ENCODE results near the gene RLN3. TPM values are rescaled to one million over a fixed set of nuclear protein-coding genes. Genes with fewer than 3 reads are reported as not detected.

The RLN3 gene
- polyA plus RNA-seq, 1 of the 3 experiments (the other 2 are of a cell fraction): not detected

- no peak for TF ChIP-seq JUND (IDR thresholded peaks at IDR 0.05)
- no peak for TF ChIP-seq EP300 (IDR thresholded peaks at IDR 0.05; ENCODE audit: borderline replicate concordance in 1 of 2, low read depth in 1 of 2, low read length in 1 of 2)
- TF ChIP-seq TAF1 (IDR thresholded peaks at IDR 0.05; ENCODE audit: borderline replicate concordance, low read depth, low read length): no peak
- TF ChIP-seq, protein P1, sequence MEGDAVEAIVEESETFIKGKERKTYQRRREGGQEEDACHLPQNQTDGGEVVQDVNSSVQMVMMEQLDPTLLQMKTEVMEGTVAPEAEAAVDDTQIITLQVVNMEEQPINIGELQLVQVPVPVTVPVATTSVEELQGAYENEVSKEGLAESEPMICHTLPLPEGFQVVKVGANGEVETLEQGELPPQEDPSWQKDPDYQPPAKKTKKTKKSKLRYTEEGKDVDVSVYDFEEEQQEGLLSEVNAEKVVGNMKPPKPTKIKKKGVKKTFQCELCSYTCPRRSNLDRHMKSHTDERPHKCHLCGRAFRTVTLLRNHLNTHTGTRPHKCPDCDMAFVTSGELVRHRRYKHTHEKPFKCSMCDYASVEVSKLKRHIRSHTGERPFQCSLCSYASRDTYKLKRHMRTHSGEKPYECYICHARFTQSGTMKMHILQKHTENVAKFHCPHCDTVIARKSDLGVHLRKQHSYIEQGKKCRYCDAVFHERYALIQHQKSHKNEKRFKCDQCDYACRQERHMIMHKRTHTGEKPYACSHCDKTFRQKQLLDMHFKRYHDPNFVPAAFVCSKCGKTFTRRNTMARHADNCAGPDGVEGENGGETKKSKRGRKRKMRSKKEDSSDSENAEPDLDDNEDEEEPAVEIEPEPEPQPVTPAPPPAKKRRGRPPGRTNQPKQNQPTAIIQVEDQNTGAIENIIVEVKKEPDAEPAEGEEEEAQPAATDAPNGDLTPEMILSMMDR (IDR thresholded peaks at IDR 0.05): no peak
- no peak for TF ChIP-seq SMC3 (IDR thresholded peaks at IDR 0.05; ENCODE audit: low read depth, low read length)
Measured at GRCh38 chr19:14051980-14052379, 24.0 kb downstream of the RLN3 start (continued).

GRCh38 chr19:14052470-14052869 is 24.5 kb downstream of the RLN3 start:
- H3K4me1 ChIP-seq (ENCODE audit: control insufficient read depth in 1 of 2, insufficient read depth in 2 of 2, low read depth in 1 of 2, low read length in 1 of 2): no peaks in the 10 kb centered on the region; a peak in 1 of 4 replicates
- no peaks in the 10 kb centered on the region for H3K9me2 ChIP-seq
- TF ChIP-seq CHD2 (IDR thresholded peaks at IDR 0.05; ENCODE audit: low read length, partially characterized antibody) (no peak), FOXJ3 (CRISPR knock-in tag; IDR thresholded peaks at IDR 0.05) (no peak), FOXM1 (IDR thresholded peaks at IDR 0.05; ENCODE audit: low read depth) (no peak), RAD21 (IDR thresholded peaks at IDR 0.05; ENCODE audit: low read length) (no peak)
- TF ChIP-seq, protein P1 (IDR thresholded peaks at IDR 0.05): no peak
- H3K9ac ChIP-seq: no peak overlapping the region
- 98% methylated on average over 6 of the region's 6 CpGs for WGBS (ENCODE audit: low lambda C conversion rate)
- no peak for DNase-seq
- H4K20me1 ChIP-seq (ENCODE audit: insufficient read depth): no peaks in the 10 kb centered on the region
- no peaks in the 10 kb centered on the region for H3K27me3 ChIP-seq (ENCODE audit: insufficient read depth)
- H3K79me2 ChIP-seq (ENCODE audit: insufficient read depth): no peaks in the 10 kb centered on the region
- H2AFZ ChIP-seq (ENCODE audit: low read depth): no peak overlapping the region
- no peak overlapping the region for H3K27ac ChIP-seq (ENCODE audit: low read depth in 2 of 2, low read length in 1 of 2)
- H3K36me3 ChIP-seq (replicated peaks in 1 of 2; ENCODE audit: control insufficient read depth in 1 of 2, insufficient read depth in 2 of 2, low read length in 1 of 2): no peaks in the 10 kb centered on the region
- no peaks in the 10 kb centered on the region for H3K9me3 ChIP-seq
- ChIA-PET CTCF (interaction anchor here (1.1 to 3.0 kb wide), 7 partner anchors 8 to 172 kb away, joined by 3 to 15 read pairs (median 5); partner anchors contain the start of gene MISP3), POLR2A (no interaction called here)
- H3K4me3 ChIP-seq (ENCODE audit: low read depth in 2 of 2, low read length in 1 of 2): no peak overlapping the region
- H3K4me2 ChIP-seq: no peak overlapping the region
- H3F3A ChIP-seq (replicated peaks; ENCODE audit: insufficient read depth): peaks cover 8% of the 10 kb centered on the region

GRCh38 chr19:14053032-14053431 is 25.1 kb downstream of the RLN3 start:
- no peak overlapping the region for H3K27ac ChIP-seq (ENCODE audit: low read depth in 2 of 2, low read length in 1 of 2)
- no peak overlapping the region for H2AFZ ChIP-seq (ENCODE audit: low read depth)
- H4K20me1 ChIP-seq (ENCODE audit: insufficient read depth): no peaks in the 10 kb centered on the region
- POLR2A ChIA-PET: no interaction called here
- no peak for DNase-seq
- no peaks in the 10 kb centered on the region for H3K27me3 ChIP-seq (ENCODE audit: insufficient read depth)
- no peak for TF ChIP-seq GABPA (IDR thresholded peaks at IDR 0.05; ENCODE audit: low read depth)
- TF ChIP-seq, protein P2, sequence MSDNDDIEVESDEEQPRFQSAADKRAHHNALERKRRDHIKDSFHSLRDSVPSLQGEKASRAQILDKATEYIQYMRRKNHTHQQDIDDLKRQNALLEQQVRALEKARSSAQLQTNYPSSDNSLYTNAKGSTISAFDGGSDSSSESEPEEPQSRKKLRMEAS (IDR thresholded peaks at IDR 0.05; ENCODE audit: low read depth): no peak
- no peak for TF ChIP-seq YY1 (IDR thresholded peaks at IDR 0.05; ENCODE audit: low read depth)
- CTCF ChIA-PET: interaction anchor here (0.7 to 3.0 kb wide), 7 partner anchors 8 to 278 kb away, joined by 3 to 15 read pairs (median 4); partner anchors contain the start of genes IL27RA and MISP3
- peaks cover 11% of the 10 kb centered on the region for H3F3A ChIP-seq (replicated peaks; ENCODE audit: insufficient read depth)
- no peak overlapping the region for H3K4me3 ChIP-seq (ENCODE audit: low read depth in 2 of 2, low read length in 1 of 2)
- 98% methylated on average over 3 of the region's 3 CpGs for WGBS (ENCODE audit: low lambda C conversion rate)
- no peaks in the 10 kb centered on the region for H3K79me2 ChIP-seq (ENCODE audit: insufficient read depth)
- H3K4me1 ChIP-seq (ENCODE audit: control insufficient read depth in 1 of 2, insufficient read depth in 2 of 2, low read depth in 1 of 2, low read length in 1 of 2): peaks cover 0 to 1% of the 10 kb centered on the region in 2 experiments; a peak in 1 of 4 replicates
- H3K4me2 ChIP-seq: no peak overlapping the region
- no peaks in the 10 kb centered on the region for H3K9me3 ChIP-seq
- no peak overlapping the region for H3K9ac ChIP-seq
- H3K9me2 ChIP-seq: no peaks in the 10 kb centered on the region
- H3K36me3 ChIP-seq (replicated peaks in 1 of 2; ENCODE audit: control insufficient read depth in 1 of 2, insufficient read depth in 2 of 2, low read length in 1 of 2): no peaks in the 10 kb centered on the region
